HG03045 (cell line): ENCODE data around the gene CXCL8.
"Not testable (repeated sequence)": the region's sequence is repeated elsewhere in the genome, so short reads cannot be mapped to it uniquely, and the experiment has no call there.

Experiments used
- ATAC-seq: cut with Tn5 transposase; IDR thresholded peaks from one replicate; pipeline ENCODE4 v1.9.1; 2021; ENCODE audit warnings: mild to moderate bottlenecking, moderate library complexity; ENCODE audit not compliant: unreplicated experiment

The CXCL8 gene

GRCh38 chr4:73740353-73740778 is at the start of gene CXCL8:
TSS of gene CXCL8 (plus strand) at chr4:73740569. CDS start at chr4:73740659, 90 bp downstream.
- no peak for ATAC-seq

GRCh38 chr4:73691201-73691600 is 49.2 kb upstream of the CXCL8 start:
- not testable (repeated sequence) for ATAC-seq

GRCh38 chr4:73691759-73692158 is 48.6 kb upstream of the CXCL8 start:
- ATAC-seq = no peak

- ATAC-seq = no peak
These were observed 48.1 kb upstream of the CXCL8 start for GRCh38 chr4:73692254-73692653.

- ATAC-seq = no peak
These were observed 47.7 kb upstream of the CXCL8 start for GRCh38 chr4:73692701-73693100.

GRCh38 chr4:73693811-73694210 is 46.6 kb upstream of the CXCL8 start:
- no peak for ATAC-seq

- ATAC-seq = no peak
These were observed 42.2 kb upstream of the CXCL8 start for GRCh38 chr4:73698217-73698616.

GRCh38 chr4:73701116-73701515 is 39.3 kb upstream of the CXCL8 start:
- ATAC-seq = no peak

- ATAC-seq = no peak
These were observed 37.5 kb upstream of the CXCL8 start for GRCh38 chr4:73702796-73703287.

GRCh38 chr4:73703320-73703719 is 37.0 kb upstream of the CXCL8 start:
- ATAC-seq = no peak

- no peak for ATAC-seq
These were observed 35.9 kb upstream of the CXCL8 start for GRCh38 chr4:73704314-73705055.

- no peak for ATAC-seq
These were observed 35.3 kb upstream of the CXCL8 start for GRCh38 chr4:73705056-73705432.

GRCh38 chr4:73705721-73706120 is 34.6 kb upstream of the CXCL8 start:
- ATAC-seq = no peak

- ATAC-seq = no peak
These were observed 33.6 kb upstream of the CXCL8 start for GRCh38 chr4:73706811-73707210.

- ATAC-seq = no peak
These were observed 33.0 kb upstream of the CXCL8 start for GRCh38 chr4:73707269-73707875.

GRCh38 chr4:73707918-73708577 is 32.3 kb upstream of the CXCL8 start:
- no peak for ATAC-seq

- no peak for ATAC-seq
These were observed 30.8 kb upstream of the CXCL8 start for GRCh38 chr4:73709451-73710033.

GRCh38 chr4:73710094-73710493 is 30.3 kb upstream of the CXCL8 start:
- ATAC-seq = no peak

- no peak for ATAC-seq
These were observed 28.4 kb upstream of the CXCL8 start for GRCh38 chr4:73711989-73712388.

- ATAC-seq = no peak
These were observed 26.7 kb upstream of the CXCL8 start for GRCh38 chr4:73713650-73714049.

- no peak for ATAC-seq
These were observed 25.7 kb upstream of the CXCL8 start for GRCh38 chr4:73714647-73715046.

- no peak for ATAC-seq
These were observed 24.7 kb upstream of the CXCL8 start for GRCh38 chr4:73715659-73716058.
